Panc1 (cell line): Measurements from ENCODE around the gene SAMD1.

ENCODE experiments used
- CTCF ChIP-seq: fragments of 450-650 bp; IDR thresholded peaks from 2 replicates; pipeline ENCODE4 v1.5.1; 2017; ENCODE audit warnings: mild to moderate bottlenecking
- TCF7L2 ChIP-seq: IDR thresholded peaks from 2 replicates; pipeline ENCODE4 v1.6.1; 2011; ENCODE audit warnings: mild to moderate bottlenecking, low read depth, low read length, inconsistent platforms

- TF ChIP-seq TCF7L2 (no peak), CTCF (peak; percentile 95)
These were observed 17.2 kb downstream of the SAMD1 start for GRCh38 chr19:14073261-14073924.
